ENCODE measurements around the gene ABLIM2. TPM values are rescaled to one million over a fixed set of nuclear protein-coding genes. Genes with fewer than 3 reads are reported as not detected.

ABLIM2 gene
- polyA plus RNA-seq, 2 of the 4 experiments (the other 2 are of a cell fraction), result 0.21 to 0.40 TPM

DNA sequence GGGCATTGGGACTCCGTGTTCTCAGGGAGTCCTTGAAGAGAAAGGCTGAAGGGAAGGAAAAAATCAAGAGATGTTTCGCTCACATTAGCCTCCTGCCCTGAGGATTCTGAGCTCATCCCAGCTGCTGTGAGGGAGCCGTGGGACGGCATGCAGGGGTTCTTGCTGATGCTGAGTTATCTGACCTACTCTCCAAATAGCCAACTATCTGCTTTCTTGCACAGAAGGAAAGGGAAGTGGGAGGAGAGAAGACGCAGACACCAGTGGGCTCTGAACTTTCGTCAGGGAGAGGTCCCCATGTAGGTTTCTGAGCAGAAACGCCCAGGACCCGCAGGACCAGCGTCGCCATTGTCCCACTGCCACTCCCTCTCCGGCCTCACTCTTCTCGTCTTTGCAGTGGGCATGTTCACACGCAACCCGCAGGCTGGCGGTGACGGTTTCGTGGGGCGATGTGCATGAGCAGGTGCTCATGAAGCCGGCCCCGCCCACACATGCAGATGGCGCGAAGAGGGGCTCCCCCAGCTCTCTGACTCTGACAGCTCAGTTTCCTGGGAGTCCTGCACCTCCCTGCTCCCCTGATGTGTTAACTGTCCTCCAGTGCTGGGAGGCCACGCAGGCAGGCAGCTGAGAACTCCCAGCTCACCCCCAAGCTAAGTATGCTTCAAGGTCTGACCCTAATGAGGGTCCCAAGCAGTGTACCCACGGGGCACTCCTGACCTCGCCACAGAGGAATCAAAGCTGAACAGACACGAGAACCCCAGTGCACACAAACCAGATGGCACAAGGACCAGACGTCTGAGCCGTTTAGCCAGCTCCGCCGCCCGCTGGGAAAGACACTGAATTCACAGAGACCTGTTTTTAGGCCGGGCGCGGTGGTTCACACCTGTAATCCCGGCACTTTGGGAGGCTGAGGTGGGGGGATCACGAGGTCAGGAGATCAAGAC, 13.6 kb upstream of the ABLIM2 start:
- POLR2A ChIA-PET, result no interaction called here
- CTCF ChIA-PET, result interaction anchor here (0.7 to 1.0 kb wide), 2 partner anchors 70 to 259 kb away, joined by 3 read pairs; no protein-coding TSS in a partner anchor
- H3K9me3 ChIP-seq, result peaks cover 8% of the 10 kb centered on the region

DNA sequence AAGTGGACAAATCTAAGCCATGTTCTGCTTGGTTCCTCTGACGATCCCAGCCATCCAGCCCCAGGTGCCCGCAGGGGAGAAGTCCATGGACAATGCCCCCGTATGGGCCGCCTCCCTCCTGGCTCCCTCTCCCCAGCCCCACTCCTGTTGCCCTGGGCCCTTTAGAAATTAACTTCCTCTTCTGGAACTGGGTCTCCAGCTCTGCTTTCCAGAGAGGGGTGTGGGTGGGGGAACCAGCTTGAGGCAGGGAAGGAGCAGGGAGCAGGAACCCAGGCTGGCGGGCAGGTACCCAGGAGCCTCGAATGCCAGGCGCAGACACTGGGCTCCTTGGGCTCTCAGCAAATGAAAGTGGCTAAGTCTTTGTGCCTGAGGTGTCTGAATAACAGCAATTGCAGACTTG, 12.7 kb upstream of the ABLIM2 start:
- no peak for ATAC-seq
- CTCF ChIA-PET, result interaction anchor here (0.8 to 1.6 kb wide), 3 partner anchors 61 to 96 kb away, joined by 3 to 4 read pairs (median 3); no protein-coding TSS in a partner anchor
- Histone ChIP-seq H3K4me3 (no peak overlapping the region), H3K27ac (no peak overlapping the region), H3K9me3 (peaks cover 8% of the 10 kb centered on the region), H3K4me2 (no peak overlapping the region), H3K4me1 (no peaks in the 10 kb centered on the region)
- FAIRE-seq, result no peak
- POLR2A ChIA-PET, result no interaction called here
- no peak for DNase-seq (ENCODE audit: low read depth in 1 of 2, low spot score in 1 of 2)
- 75% methylated on average over 7 of the region's 7 CpGs for WGBS (ENCODE audit: missing lambda C conversion rate)
- TF ChIP-seq, protein P1, sequence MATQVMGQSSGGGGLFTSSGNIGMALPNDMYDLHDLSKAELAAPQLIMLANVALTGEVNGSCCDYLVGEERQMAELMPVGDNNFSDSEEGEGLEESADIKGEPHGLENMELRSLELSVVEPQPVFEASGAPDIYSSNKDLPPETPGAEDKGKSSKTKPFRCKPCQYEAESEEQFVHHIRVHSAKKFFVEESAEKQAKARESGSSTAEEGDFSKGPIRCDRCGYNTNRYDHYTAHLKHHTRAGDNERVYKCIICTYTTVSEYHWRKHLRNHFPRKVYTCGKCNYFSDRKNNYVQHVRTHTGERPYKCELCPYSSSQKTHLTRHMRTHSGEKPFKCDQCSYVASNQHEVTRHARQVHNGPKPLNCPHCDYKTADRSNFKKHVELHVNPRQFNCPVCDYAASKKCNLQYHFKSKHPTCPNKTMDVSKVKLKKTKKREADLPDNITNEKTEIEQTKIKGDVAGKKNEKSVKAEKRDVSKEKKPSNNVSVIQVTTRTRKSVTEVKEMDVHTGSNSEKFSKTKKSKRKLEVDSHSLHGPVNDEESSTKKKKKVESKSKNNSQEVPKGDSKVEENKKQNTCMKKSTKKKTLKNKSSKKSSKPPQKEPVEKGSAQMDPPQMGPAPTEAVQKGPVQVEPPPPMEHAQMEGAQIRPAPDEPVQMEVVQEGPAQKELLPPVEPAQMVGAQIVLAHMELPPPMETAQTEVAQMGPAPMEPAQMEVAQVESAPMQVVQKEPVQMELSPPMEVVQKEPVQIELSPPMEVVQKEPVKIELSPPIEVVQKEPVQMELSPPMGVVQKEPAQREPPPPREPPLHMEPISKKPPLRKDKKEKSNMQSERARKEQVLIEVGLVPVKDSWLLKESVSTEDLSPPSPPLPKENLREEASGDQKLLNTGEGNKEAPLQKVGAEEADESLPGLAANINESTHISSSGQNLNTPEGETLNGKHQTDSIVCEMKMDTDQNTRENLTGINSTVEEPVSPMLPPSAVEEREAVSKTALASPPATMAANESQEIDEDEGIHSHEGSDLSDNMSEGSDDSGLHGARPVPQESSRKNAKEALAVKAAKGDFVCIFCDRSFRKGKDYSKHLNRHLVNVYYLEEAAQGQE (IDR thresholded peaks at IDR 0.05), result no peak
- TF ChIP-seq, protein P2, sequence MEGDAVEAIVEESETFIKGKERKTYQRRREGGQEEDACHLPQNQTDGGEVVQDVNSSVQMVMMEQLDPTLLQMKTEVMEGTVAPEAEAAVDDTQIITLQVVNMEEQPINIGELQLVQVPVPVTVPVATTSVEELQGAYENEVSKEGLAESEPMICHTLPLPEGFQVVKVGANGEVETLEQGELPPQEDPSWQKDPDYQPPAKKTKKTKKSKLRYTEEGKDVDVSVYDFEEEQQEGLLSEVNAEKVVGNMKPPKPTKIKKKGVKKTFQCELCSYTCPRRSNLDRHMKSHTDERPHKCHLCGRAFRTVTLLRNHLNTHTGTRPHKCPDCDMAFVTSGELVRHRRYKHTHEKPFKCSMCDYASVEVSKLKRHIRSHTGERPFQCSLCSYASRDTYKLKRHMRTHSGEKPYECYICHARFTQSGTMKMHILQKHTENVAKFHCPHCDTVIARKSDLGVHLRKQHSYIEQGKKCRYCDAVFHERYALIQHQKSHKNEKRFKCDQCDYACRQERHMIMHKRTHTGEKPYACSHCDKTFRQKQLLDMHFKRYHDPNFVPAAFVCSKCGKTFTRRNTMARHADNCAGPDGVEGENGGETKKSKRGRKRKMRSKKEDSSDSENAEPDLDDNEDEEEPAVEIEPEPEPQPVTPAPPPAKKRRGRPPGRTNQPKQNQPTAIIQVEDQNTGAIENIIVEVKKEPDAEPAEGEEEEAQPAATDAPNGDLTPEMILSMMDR (IDR thresholded peaks at IDR 0.05), result no peak
- TF ChIP-seq CBX8 (IDR thresholded peaks at IDR 0.05) (no peak), CHD4 (IDR thresholded peaks at IDR 0.05; ENCODE audit: borderline replicate concordance) (no peak), KDM5A (IDR thresholded peaks at IDR 0.05) (no peak), HOXB5 (CRISPR knock-in tag; IDR thresholded peaks at IDR 0.05) (no peak), PHF8 (IDR thresholded peaks at IDR 0.05; ENCODE audit: borderline replicate concordance, low read depth) (no peak), RFX5 (IDR thresholded peaks at IDR 0.05) (no peak), JUN (IDR thresholded peaks at IDR 0.05) (no peak), FOSB (CRISPR knock-in tag; IDR thresholded peaks at IDR 0.05) (no peak), CBX2 (IDR thresholded peaks at IDR 0.05; ENCODE audit: borderline replicate concordance, low read depth) (no peak)

More for the DNA sequence above, 13.6 kb upstream of the ABLIM2 start:
- 0 out of 3 replicates have a peak, but pooled peaks cover 3% of the 10 kb centered on the region for H3K4me1 ChIP-seq
- TF ChIP-seq, protein P3, sequence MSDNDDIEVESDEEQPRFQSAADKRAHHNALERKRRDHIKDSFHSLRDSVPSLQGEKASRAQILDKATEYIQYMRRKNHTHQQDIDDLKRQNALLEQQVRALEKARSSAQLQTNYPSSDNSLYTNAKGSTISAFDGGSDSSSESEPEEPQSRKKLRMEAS (IDR thresholded peaks at IDR 0.05), result no peak
- TF ChIP-seq BHLHE40 (IDR thresholded peaks at IDR 0.05; ENCODE audit: low read depth, low read length) (no peak), CEBPB (IDR thresholded peaks at IDR 0.05) (no peak), FOXS1 (CRISPR knock-in tag; IDR thresholded peaks at IDR 0.05) (no peak), GATA3 (IDR thresholded peaks at IDR 0.05; ENCODE audit: borderline replicate concordance) (no peak), TFCP2L1 (CRISPR knock-in tag; IDR thresholded peaks at IDR 0.05) (no peak), NPAS2 (CRISPR knock-in tag; IDR thresholded peaks at IDR 0.05; ENCODE audit: borderline replicate concordance) (no peak), RCOR1 (IDR thresholded peaks at IDR 0.05; ENCODE audit: low read depth, low read length) (no peak), MAFK (IDR thresholded peaks at IDR 0.05; ENCODE audit: partially characterized antibody) (no peak), ZC3H11A (IDR thresholded peaks at IDR 0.05) (no peak), EHF (CRISPR knock-in tag; IDR thresholded peaks at IDR 0.05) (no peak), EP300 (IDR thresholded peaks at IDR 0.05) (no peak), RFX5 (IDR thresholded peaks at IDR 0.05) (no peak), POLR2AphosphoS2 (conservative IDR thresholded peaks at IDR 0.05; ENCODE audit: low read length) (no peak), MAZ (IDR thresholded peaks at IDR 0.05; ENCODE audit: borderline replicate concordance, low read depth, low read length) (no peak), HEYL (CRISPR knock-in tag; IDR thresholded peaks at IDR 0.05) (no peak), ZNF302 (CRISPR knock-in tag; IDR thresholded peaks at IDR 0.05) (no peak)
- TF ChIP-seq, protein P4, sequence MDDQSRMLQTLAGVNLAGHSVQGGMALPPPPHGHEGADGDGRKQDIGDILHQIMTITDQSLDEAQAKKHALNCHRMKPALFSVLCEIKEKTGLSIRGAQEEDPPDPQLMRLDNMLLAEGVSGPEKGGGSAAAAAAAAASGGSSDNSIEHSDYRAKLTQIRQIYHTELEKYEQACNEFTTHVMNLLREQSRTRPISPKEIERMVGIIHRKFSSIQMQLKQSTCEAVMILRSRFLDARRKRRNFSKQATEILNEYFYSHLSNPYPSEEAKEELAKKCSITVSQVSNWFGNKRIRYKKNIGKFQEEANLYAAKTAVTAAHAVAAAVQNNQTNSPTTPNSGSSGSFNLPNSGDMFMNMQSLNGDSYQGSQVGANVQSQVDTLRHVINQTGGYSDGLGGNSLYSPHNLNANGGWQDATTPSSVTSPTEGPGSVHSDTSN (IDR thresholded peaks at IDR 0.05), result no peak
- no peak for DNase-seq (ENCODE audit: low read depth in 1 of 2, low spot score in 1 of 2)
- 56% methylated on average over 21 of the region's 36 CpGs for WGBS (ENCODE audit: missing lambda C conversion rate)
- no peak for FAIRE-seq
- no peak overlapping the region for H3K27ac ChIP-seq
- H3K4me2 ChIP-seq, result no peak overlapping the region
- no peak overlapping the region for H3K4me3 ChIP-seq
- ATAC-seq, result no peak
